ENCODE results near the gene BRME1. TPM values are rescaled to one million over a fixed set of nuclear protein-coding genes. Genes with fewer than 3 reads are reported as not detected.

Gene BRME1
- total RNA-seq, 1 donor from 2014 or later: 12.0 TPM

DNA sequence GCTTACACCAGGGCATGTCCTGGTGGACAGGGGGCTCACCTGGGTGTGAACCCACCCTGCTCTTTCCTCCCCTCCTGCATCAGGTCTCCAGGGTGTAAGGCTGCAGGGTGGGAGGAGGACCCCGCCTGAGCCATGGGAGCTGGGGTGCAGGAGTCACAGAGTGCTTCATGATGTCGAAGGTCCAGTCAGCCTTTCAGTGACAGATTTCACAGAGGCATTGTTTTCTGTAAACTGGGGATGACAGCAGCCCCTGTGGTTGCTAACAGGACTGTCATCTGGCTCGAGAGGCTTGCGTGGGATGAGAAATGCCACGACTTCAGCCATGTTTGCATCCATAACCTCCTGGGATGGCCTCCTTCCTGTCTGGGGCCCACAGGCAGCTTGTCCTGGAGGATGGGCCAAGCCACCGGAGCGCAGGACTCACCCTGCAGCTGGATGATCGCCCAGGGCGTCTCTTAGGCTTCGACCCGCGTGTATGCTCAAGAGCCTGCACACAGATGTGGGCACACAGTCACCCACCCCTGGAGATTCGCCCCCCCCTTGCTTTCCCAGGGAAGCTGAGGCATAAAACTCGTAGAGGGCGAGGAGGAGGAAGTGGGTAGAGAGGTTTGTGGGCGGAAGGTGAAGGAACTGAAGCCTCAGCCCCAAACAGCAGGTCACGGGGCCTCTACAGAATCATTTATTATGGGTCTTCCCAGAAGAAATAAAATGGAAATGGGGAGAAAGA is 24.1 kb downstream of the BRME1 start:
- intact Hi-C loops (cut with DNase I): loop anchor here (2.0 kb wide), 1 partner anchor 193 kb away; no protein-coding TSS in a partner anchor
- Histone ChIP-seq H3K27ac (peak overlapping the region; percentile 18), H3K4me1 (peaks cover 68% of the 10 kb centered on the region), H3K36me3 (no peaks in the 10 kb centered on the region), H3K4me3 (no peak overlapping the region), H3K27me3 (no peaks in the 10 kb centered on the region), H3K9me3 (no peaks in the 10 kb centered on the region)
- no peak for DNase-seq (ENCODE audit: extremely low spot score in 2 of 2)
- TF ChIP-seq CTCF (IDR thresholded peaks at IDR 0.05) (no peak), POLR2AphosphoS5 (IDR thresholded peaks at IDR 0.05; ENCODE audit: insufficient read depth in 1 of 2, low read depth in 1 of 2) (no peak), POLR2A (IDR thresholded peaks at IDR 0.05) (no peak)

GRCh38 chr19:13881251-13881691 is 24.6 kb downstream of the BRME1 start:
- Histone ChIP-seq H3K36me3 (no peaks in the 10 kb centered on the region), H3K27ac (peak overlapping the region; percentile 18), H3K4me1 (peaks cover 62% of the 10 kb centered on the region), H3K9me3 (no peaks in the 10 kb centered on the region), H3K4me3 (no peak overlapping the region), H3K27me3 (no peaks in the 10 kb centered on the region)
- intact Hi-C loops (cut with DNase I): loop anchor here (2.0 kb wide), 1 partner anchor 194 kb away; no protein-coding TSS in a partner anchor
- no peak for DNase-seq (ENCODE audit: extremely low spot score in 2 of 2)
- TF ChIP-seq POLR2A (IDR thresholded peaks at IDR 0.05): no peak
- no peak for TF ChIP-seq POLR2AphosphoS5 (IDR thresholded peaks at IDR 0.05; ENCODE audit: insufficient read depth in 1 of 2, low read depth in 1 of 2)
- no peak for TF ChIP-seq CTCF (IDR thresholded peaks at IDR 0.05)

GRCh38 chr19:13880059-13881043 is 25.6 kb downstream of the BRME1 start:
- Histone ChIP-seq H3K27ac (peak overlapping the region; percentile 83), H3K9me3 (no peaks in the 10 kb centered on the region), H3K27me3 (no peaks in the 10 kb centered on the region), H3K36me3 (no peaks in the 10 kb centered on the region), H3K4me3 (peak overlapping the region; percentile 11 to 36), H3K4me1 (peaks cover 54% of the 10 kb centered on the region)
- DNase-seq (ENCODE audit: extremely low spot score in 2 of 2): peak in 1 of 2 donors; percentile 97
- peak; percentile 89 to 93 for TF ChIP-seq POLR2AphosphoS5 (IDR thresholded peaks at IDR 0.05; ENCODE audit: insufficient read depth in 1 of 2, low read depth in 1 of 2)
- TF ChIP-seq POLR2A (IDR thresholded peaks at IDR 0.05): no peak
- peak; percentile 97 to 100 (median 100) for TF ChIP-seq CTCF (IDR thresholded peaks at IDR 0.05)
- intact Hi-C loops (cut with DNase I): loop anchor here (2.0 kb wide), 1 partner anchor 194 kb away; no protein-coding TSS in a partner anchor

DNA sequence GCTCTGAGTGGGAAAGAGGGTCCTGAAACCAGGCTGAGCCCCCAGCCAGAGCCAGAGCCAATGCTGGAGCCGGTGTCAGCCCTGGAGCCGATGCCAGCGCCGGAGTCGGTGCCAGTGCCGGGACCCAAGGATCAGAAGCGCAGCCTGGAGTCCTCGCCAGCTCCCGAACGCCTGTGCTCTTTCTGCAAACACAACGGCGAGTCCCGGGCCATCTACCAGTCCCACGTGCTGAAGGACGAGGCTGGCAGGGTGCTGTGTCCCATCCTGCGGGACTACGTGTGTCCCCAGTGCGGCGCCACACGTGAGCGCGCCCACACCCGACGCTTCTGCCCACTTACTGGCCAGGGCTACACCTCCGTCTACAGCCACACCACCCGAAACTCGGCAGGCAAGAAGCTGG is 28.6 kb downstream of the BRME1 start:
- intact Hi-C loops (cut with DNase I): loop anchor here (10.0 kb wide), 1 partner anchor 283 kb away; no protein-coding TSS in a partner anchor
- Histone ChIP-seq H3K4me3 (no peak overlapping the region), H3K27me3 (no peaks in the 10 kb centered on the region), H3K4me1 (peaks cover 42% of the 10 kb centered on the region), H3K27ac (no peak overlapping the region), H3K9me3 (no peaks in the 10 kb centered on the region), H3K36me3 (no peaks in the 10 kb centered on the region)
- no peak for DNase-seq (ENCODE audit: extremely low spot score in 2 of 2)
- TF ChIP-seq CTCF (IDR thresholded peaks at IDR 0.05): no peak
- TF ChIP-seq POLR2AphosphoS5 (IDR thresholded peaks at IDR 0.05; ENCODE audit: insufficient read depth in 1 of 2, low read depth in 1 of 2): no peak
- TF ChIP-seq POLR2A (IDR thresholded peaks at IDR 0.05): no peak
